ENCODE measurements around the gene JPH3.
"Not testable (repeated sequence)": the region's sequence is repeated elsewhere in the genome, so short reads cannot be mapped to it uniquely, and the experiment has no call there.

Gene JPH3

DNA sequence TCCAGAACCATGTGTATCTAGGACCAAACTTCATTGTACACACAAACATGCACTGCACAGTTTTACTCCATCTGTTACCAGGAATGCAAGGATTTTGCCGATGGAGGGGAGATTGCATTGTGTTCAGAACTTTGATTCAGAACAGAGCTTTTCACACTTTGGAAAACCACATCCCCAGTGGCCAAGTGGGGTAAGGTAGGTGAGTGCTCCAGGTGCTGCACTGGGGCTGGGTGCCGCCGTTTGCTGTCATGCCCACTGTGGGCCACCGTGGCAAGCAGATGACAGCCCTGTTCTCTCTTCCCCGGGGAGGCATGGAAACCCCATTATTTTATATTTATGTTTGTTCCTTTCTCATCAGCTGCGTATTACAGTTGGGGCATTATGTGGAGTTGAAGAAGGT is 29.3 kb upstream of the JPH3 start:
- no peak for DNase-seq (ENCODE audit: extremely low read depth in 1 of 2, low read depth in 1 of 2)

GRCh38 chr16:87575027-87575804 is 27.1 kb upstream of the JPH3 start:
- DNase-seq (ENCODE audit: extremely low read depth in 1 of 2, low read depth in 1 of 2) = no peak

- DNase-seq (ENCODE audit: extremely low read depth in 1 of 2, low read depth in 1 of 2) = no peak
Measured at GRCh38 chr16:87576171-87576570, 26.1 kb upstream of the JPH3 start.

GRCh38 chr16:87578142-87578930 is 24.0 kb upstream of the JPH3 start:
- not testable (repeated sequence) for DNase-seq (ENCODE audit: extremely low read depth in 1 of 2, low read depth in 1 of 2)

GRCh38 chr16:87579691-87580090 is 22.6 kb upstream of the JPH3 start:
- DNase-seq (ENCODE audit: extremely low read depth in 1 of 2, low read depth in 1 of 2) = no peak

DNA sequence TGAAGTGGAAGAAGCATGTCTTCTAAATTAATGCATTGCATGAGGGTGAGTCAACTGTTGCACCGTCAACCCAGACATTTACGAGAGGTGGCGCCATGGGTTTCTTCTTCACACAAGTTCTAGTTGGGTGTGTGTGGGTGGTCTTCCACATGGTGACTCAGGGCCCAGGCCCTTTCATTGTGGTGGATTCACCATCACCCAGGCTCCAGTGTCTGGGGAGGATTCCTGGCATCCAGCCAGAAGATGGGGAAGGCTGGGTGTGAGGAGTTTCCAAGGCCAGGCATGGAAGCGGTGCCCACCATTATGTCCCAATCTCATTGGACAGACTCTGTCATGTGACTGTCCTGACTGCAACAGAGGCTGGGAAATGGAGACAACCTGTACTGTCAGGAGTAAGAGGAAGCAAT is 21.4 kb upstream of the JPH3 start:
- no peak for DNase-seq (ENCODE audit: extremely low read depth in 1 of 2, low read depth in 1 of 2)

DNA sequence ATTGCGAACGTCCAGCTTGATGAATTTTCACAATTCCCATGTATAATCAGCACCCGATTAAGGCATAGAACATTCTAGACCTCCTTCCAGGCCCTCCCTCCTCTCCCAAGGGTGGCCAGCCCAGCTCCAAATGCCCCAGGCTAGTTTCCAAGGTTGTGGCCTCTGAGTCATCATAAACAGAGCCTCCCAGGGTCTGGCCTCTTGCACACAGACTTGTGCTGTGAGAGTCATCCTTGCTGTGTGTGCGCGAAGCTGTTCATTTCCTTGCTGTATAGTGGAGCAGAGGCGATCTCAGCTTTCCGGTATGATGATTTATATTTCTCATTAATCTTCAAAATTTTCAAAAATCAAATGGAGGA is 20.5 kb upstream of the JPH3 start:
- DNase-seq (ENCODE audit: extremely low read depth in 1 of 2, low read depth in 1 of 2) = no peak

GRCh38 chr16:87582216-87582965 is 19.9 kb upstream of the JPH3 start:
- no peak for DNase-seq (ENCODE audit: extremely low read depth in 1 of 2, low read depth in 1 of 2)

DNA sequence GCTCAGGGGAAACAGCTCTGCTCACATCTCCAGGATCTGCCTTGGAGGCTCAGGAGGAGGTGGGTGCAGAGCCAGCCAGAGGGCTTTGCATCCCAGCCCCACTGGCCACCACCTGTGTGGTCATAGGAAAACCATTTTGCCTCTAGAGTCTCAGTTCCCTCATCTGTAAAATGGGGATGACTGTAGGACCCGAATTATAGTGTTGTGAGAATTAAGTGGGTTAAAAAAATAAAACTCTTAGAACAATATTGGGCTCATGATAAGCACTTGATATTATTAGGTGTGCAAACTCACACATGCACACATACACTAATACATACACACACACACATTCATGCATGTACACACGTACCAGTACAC is 19.4 kb upstream of the JPH3 start:
- no peak for DNase-seq (ENCODE audit: extremely low read depth in 1 of 2, low read depth in 1 of 2)

GRCh38 chr16:87583453-87584131 is 18.7 kb upstream of the JPH3 start:
- no peak for DNase-seq (ENCODE audit: extremely low read depth in 1 of 2, low read depth in 1 of 2)

DNA sequence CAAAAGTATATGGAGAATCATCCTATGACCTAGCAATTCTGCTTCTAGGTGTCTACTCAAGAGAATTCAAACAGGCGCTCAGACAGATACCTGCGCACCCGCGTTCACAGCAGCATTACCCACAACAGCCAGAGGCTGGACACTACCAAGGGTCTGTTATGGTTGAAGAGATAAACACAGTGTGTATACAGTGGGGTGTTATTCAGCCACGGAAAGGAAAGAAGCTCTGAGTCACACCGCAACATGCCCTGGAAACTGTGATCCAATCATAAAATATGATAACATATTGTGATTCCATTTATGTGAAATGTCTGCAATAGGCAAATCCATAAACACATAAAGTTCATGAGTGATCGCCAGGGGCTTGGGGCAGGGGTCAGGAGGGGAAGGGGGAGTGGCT is 18.0 kb upstream of the JPH3 start:
- no peak for DNase-seq (ENCODE audit: extremely low read depth in 1 of 2, low read depth in 1 of 2)

- DNase-seq (ENCODE audit: extremely low read depth in 1 of 2, low read depth in 1 of 2) = no peak
Measured at GRCh38 chr16:87584975-87585374, 17.3 kb upstream of the JPH3 start.

DNA sequence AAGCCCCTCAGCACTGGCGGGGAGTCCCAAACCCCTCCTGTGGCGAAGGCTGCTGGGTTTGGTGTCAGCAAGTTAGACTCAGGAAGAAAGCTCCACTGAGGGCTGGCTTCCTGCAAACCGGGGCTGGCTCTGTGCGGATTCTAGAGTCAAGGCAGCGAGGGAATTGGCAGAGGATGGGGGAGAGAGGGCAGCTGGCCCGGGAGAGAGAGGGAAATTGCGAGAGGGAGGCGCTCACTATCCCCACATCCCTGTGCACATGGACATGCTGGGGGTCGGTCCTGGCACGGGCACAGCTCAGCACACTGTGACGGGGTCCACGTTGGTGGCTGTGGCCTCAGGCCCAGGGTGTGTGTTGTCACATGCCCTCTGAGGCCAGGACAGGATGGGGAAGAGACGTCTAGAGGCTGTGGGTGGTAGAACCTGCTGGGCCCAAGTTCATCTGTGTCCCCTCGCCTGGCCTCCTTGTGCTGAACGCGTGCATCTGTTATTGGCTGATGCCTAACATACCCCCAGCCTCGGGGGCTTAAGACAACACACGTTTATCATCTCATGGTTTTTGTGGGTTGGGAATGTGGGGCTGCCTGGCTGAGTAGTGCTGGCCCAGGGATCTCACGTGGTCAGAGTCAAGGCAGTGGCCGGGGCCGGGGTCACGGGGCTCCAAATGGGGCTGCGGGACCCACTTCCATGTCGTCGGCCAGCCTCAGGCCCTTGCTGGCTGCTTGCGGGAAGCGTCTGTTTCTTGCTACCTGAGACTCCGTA is 16.7 kb upstream of the JPH3 start:
- DNase-seq (ENCODE audit: extremely low read depth in 1 of 2, low read depth in 1 of 2) = no peak

GRCh38 chr16:87586201-87586782 is 16.0 kb upstream of the JPH3 start:
- no peak for DNase-seq (ENCODE audit: extremely low read depth in 1 of 2, low read depth in 1 of 2)

DNA sequence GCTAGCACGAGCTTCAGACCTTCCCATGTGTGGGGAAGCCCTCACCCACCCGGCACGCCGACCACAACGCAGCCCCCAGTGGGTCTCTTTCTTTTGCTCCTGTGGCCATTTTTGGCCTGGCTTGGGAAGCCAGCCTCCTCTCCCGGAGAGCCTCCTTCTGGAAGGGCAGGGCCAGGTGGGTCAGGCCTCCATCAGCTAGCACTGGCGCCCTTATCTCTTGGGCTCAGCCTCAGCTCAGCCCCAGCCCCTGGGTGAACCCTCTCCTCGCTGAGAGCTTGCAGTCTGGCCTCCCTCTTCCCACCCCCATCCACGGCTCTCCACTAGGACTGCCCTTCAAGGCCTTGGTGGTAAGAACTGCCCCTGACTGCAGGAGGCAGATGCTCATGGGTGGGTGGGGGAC is 14.7 kb upstream of the JPH3 start:
- no peak for DNase-seq (ENCODE audit: extremely low read depth in 1 of 2, low read depth in 1 of 2)

- DNase-seq (ENCODE audit: extremely low read depth in 1 of 2, low read depth in 1 of 2) = no peak
Measured at GRCh38 chr16:87592018-87592712, 10.1 kb upstream of the JPH3 start.

- DNase-seq (ENCODE audit: extremely low read depth in 1 of 2, low read depth in 1 of 2) = no peak
Measured at GRCh38 chr16:87593710-87594258, 8.5 kb upstream of the JPH3 start.

- DNase-seq (ENCODE audit: extremely low read depth in 1 of 2, low read depth in 1 of 2) = no peak
Measured at GRCh38 chr16:87595712-87596111, 6.6 kb upstream of the JPH3 start.

- no peak for DNase-seq (ENCODE audit: extremely low read depth in 1 of 2, low read depth in 1 of 2)
Measured at GRCh38 chr16:87597324-87597830, 4.9 kb upstream of the JPH3 start.

Measured in activated CD8-positive, alpha-beta memory T cell treated with anti-CD3 and anti-CD28 coated beads for 1 hour (primary cell).